ENCODE results near the gene DSCAM.

DSCAM gene

DNA sequence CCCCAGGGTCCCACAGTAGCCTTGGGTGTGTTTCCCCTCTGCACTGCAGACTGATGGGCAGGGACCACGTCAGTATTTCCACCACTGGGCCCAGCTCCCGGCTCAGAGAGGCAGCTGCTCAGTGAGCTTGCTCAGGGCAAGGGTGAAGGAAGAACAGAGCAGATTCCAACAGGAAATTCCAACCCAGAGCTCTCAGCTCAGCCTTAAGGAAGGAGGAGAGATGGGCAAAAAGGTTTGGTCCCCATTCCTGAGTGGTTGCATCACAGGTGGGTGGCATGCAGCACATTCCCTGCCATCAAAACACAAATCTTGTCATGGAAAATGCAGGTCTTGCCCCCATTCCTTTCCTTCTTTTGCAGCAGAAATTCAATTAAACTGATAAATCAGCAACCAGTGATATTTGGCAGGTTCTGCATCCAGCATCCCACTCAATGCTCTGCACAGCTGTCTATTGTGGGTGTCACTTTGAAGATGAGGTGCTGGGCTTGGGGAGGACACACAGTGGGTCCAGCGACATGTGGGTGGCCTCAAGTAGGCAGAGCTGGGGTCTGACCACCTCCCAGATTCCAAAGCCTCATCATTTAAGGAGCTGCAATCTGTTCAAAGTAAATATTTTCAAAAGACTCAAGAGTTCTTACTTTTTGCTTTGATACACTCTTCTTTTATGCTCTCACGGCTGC lies 315.4 kb downstream of the DSCAM start:
- Mint-ChIP-seq H3K4me1 (ENCODE audit: low read depth) (no peaks in the 10 kb centered on the region), H3K9me3 (peaks cover 20% of the 10 kb centered on the region), H3K27ac (no peak overlapping the region), H3K36me3 (ENCODE audit: low read depth) (no peaks in the 10 kb centered on the region), H3K4me3 (no peak overlapping the region), H3K27me3 (no peaks in the 10 kb centered on the region)

DNA sequence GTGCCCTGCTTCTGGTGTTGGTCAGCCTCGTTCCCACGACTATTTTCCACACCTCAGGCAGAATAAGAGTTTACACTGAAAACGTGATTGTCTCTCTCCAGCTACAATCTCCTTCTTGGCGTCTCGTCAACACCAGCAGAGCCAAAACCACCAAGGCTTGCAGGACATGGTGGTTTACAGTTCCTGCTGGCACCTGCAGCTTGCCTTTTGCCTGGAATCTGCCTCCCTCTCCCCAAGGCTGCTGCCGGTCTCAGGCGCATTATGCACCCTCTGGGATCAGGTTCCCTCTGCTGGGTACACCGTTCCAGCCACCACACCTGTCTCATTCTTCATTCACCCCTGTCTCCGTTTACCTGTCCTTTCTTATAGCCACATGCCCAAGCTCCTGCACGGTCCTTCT lies 315.9 kb downstream of the DSCAM start:
- Mint-ChIP-seq H3K9me3 (peaks cover 20% of the 10 kb centered on the region), H3K4me1 (ENCODE audit: low read depth) (no peaks in the 10 kb centered on the region), H3K27me3 (no peaks in the 10 kb centered on the region), H3K36me3 (ENCODE audit: low read depth) (no peaks in the 10 kb centered on the region), H3K4me3 (no peak overlapping the region), H3K27ac (no peak overlapping the region)

DNA sequence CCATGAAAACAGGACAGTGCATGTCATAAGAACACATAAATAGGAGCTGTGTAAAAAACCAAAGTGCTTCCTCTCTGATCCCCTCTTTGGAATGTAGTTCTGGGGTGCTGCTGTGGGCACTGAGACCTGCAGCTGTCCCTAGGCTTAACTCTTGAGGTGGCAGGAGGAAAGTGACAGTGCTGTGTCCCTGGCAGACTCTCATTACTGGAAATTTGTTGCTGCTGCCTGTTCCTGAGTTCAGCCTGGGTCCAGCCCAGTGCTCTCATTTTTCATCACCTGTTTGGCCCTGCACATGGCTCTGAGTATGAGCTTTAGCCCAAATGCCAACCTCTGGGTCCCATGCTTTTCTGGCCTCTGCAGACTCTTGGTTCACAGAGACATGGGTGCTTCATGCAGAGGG lies 329.3 kb downstream of the DSCAM start:
- H3K4me3 Mint-ChIP-seq: no peak overlapping the region
- no peak overlapping the region for H3K27ac Mint-ChIP-seq
- no peaks in the 10 kb centered on the region for H3K27me3 Mint-ChIP-seq
- no peaks in the 10 kb centered on the region for H3K36me3 Mint-ChIP-seq (ENCODE audit: low read depth)
- H3K4me1 Mint-ChIP-seq (ENCODE audit: low read depth): no peaks in the 10 kb centered on the region
- H3K9me3 Mint-ChIP-seq: peaks cover 4% of the 10 kb centered on the region

DNA sequence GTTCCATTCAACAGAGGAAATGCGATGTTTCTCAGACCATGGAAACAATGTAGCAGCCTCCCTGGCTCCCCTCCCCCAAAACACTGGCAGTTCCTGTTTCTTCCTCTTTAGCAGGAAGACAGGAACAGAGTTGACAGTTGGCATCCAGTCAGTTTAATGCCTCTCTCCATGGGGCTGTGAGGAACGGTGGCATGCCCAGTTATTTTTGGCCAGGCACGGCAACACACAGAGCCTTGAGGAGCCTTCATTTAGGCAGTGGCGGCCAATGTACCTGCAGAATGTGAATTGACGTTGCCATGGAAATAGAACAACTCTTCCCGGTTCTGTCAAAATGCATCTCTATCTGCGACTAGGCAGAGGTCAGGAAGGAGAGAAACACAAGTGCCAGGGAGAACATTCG lies 330.6 kb downstream of the DSCAM start:
- Mint-ChIP-seq H3K4me1 (ENCODE audit: low read depth) (no peaks in the 10 kb centered on the region), H3K27me3 (no peaks in the 10 kb centered on the region), H3K27ac (no peak overlapping the region), H3K36me3 (ENCODE audit: low read depth) (no peaks in the 10 kb centered on the region), H3K4me3 (no peak overlapping the region), H3K9me3 (peaks cover 9% of the 10 kb centered on the region)

DNA sequence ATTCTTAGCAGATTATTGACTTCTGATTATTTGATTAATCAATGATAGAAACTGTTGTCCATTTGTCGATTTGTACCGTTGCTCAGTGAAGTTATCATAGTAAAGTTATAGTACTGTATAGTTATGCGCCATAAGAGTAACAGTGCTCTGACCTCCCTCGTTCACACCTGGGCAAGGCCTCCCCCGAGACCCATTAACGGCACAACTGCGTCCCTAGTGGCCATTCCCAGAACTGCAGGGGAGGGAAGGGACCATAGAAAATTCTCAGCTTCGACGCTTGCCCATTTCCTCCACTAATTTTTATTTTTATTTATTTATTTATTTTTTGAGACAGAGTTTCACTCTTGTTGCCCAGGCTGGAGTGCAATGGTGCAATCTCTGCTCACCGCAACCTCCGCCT lies 334.4 kb downstream of the DSCAM start:
- Mint-ChIP-seq H3K4me1 (ENCODE audit: low read depth) (no peaks in the 10 kb centered on the region), H3K9me3 (peaks cover 9% of the 10 kb centered on the region), H3K4me3 (no peak overlapping the region), H3K27ac (no peak overlapping the region), H3K27me3 (no peaks in the 10 kb centered on the region), H3K36me3 (ENCODE audit: low read depth) (no peaks in the 10 kb centered on the region)

DNA sequence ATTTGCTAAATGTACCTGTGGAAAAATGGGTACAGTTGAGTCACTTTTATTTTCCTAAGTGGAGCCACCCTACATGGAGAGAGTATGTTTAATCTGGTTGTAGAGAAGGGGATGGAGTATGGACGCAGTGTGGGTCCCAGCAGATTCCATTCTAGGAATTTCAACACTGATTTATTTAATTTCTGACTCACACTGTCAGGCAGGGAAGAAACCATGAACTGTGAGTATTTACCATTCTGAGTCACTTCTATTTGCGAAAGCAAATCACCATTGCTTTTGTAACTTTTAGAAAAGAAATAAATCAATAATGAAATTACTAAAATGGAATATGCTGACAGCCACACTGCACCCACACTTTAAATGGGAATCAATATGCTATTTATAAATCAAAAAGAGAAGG lies 339.0 kb downstream of the DSCAM start:
- no peaks in the 10 kb centered on the region for H3K27me3 Mint-ChIP-seq
- peaks cover 9% of the 10 kb centered on the region for H3K9me3 Mint-ChIP-seq
- H3K4me3 Mint-ChIP-seq: no peak overlapping the region
- H3K4me1 Mint-ChIP-seq (ENCODE audit: low read depth): no peaks in the 10 kb centered on the region
- H3K27ac Mint-ChIP-seq: no peak overlapping the region
- H3K36me3 Mint-ChIP-seq (ENCODE audit: low read depth): no peaks in the 10 kb centered on the region

DNA sequence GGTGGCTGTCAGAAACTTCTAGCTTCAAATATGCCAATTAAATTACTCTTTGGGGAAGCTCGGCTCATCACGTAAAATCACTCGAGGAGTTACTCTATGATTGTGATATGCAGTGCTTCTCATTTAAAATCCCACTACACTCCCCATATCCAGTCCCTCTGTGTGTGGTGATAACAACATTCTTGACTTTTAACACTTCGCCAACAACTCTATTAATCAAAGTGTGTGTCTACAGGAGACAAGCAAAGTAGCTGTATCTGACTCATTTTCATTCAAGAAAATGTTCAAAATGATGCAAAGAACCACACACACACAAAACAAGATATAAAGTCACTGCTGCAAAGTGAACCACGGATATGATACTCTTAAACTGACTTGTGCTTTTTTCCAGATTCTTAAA lies 341.3 kb downstream of the DSCAM start:
- no peak overlapping the region for H3K4me3 Mint-ChIP-seq
- no peaks in the 10 kb centered on the region for H3K36me3 Mint-ChIP-seq (ENCODE audit: low read depth)
- H3K4me1 Mint-ChIP-seq (ENCODE audit: low read depth): no peaks in the 10 kb centered on the region
- peaks cover 3% of the 10 kb centered on the region for H3K9me3 Mint-ChIP-seq
- H3K27ac Mint-ChIP-seq: no peak overlapping the region
- H3K27me3 Mint-ChIP-seq: no peaks in the 10 kb centered on the region

DNA sequence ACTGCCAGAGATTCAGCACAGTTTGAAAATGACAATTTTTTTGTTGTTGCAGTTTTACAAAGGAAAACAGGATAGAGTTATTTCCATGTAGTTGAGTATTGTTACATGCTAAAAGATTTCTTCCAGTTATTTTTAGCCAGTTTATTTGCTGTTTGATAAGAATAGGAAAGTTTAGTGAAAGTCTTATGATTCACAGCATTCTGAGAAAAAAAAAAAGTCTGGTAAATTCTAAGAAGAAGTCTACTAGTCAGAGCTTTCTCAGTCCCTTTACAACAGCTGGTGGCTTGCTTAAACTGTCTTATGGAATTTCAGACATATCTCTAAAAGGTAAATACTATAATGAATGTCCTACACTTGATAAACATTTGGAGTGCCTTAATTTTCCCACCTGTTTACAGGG lies 341.7 kb downstream of the DSCAM start:
- Mint-ChIP-seq H3K27ac (no peak overlapping the region), H3K9me3 (peaks cover 3% of the 10 kb centered on the region), H3K27me3 (no peaks in the 10 kb centered on the region)

DNA sequence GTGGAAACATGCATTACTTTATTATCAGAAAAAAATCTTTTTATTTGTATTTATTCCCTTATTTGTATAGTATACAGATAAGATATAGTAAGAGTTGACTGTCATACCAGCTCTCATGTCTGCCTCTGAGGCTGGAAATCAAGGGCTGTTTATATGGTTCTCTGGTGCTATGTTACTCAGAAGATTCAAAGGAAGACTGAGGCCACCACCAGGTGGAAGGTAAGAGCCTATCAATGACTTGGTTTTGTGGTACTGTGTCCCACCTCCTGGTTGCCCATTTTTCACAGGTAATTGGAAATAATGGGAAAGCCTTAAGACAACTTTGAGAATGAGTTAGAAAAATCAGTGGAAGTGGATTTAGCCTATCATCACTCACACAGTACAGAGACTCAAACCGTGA lies 342.1 kb downstream of the DSCAM start:
- H3K27me3 Mint-ChIP-seq: no peaks in the 10 kb centered on the region
- no peaks in the 10 kb centered on the region for H3K4me1 Mint-ChIP-seq (ENCODE audit: low read depth)
- no peak overlapping the region for H3K27ac Mint-ChIP-seq
- H3K4me3 Mint-ChIP-seq: no peak overlapping the region
- H3K36me3 Mint-ChIP-seq (ENCODE audit: low read depth): no peaks in the 10 kb centered on the region
- H3K9me3 Mint-ChIP-seq: peaks cover 3% of the 10 kb centered on the region

More for the DNA sequence above, 341.7 kb downstream of the DSCAM start:
- no peaks in the 10 kb centered on the region for H3K36me3 Mint-ChIP-seq (ENCODE audit: low read depth)
- H3K4me1 Mint-ChIP-seq (ENCODE audit: low read depth): no peaks in the 10 kb centered on the region
- no peak overlapping the region for H3K4me3 Mint-ChIP-seq

DNA sequence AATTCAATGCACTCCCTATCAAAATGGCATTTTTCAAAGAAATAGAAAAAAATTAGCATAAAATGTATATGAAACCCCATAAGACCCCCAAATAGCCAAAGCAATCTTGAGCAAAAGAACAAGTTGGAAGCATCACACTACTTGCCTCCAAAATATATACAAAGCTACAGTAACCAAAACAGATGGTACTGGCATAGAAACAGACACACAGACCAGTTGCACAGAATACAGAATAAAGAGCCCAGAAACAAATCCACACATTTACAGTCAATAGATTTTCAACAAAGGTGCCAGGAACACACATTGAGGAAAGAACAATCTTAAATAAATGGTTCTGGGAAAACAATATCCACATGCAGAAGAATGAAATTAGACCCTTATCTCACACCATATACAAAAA lies 350.8 kb downstream of the DSCAM start:
- H3K4me1 Mint-ChIP-seq (ENCODE audit: low read depth): no peaks in the 10 kb centered on the region

DNA sequence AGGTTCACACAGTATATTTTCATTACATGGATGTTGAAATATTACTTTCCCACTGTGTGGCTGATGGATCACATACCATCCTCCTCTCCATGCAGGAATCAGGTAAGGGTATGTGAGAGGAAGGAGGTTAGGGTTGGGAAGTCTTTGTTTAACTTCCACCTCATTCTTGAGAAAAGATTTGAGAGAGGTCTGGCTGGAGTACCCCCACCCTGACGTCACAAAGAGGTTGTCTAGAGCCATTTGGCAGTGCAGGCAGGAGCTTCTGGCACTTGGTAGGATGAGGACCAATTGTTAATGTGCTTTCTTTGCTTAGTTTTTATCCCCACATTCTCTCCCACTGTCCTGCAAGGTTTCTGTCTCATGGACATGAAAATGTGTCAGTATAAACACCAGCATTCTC lies 356.6 kb downstream of the DSCAM start:
- no peaks in the 10 kb centered on the region for H3K4me1 Mint-ChIP-seq (ENCODE audit: low read depth)
- H3K27me3 Mint-ChIP-seq: no peaks in the 10 kb centered on the region
- H3K4me3 Mint-ChIP-seq: no peak overlapping the region
- no peak overlapping the region for H3K27ac Mint-ChIP-seq
- H3K36me3 Mint-ChIP-seq (ENCODE audit: low read depth): no peaks in the 10 kb centered on the region
- H3K9me3 Mint-ChIP-seq: peaks cover 16% of the 10 kb centered on the region

More for the DNA sequence above, 350.8 kb downstream of the DSCAM start:
- H3K36me3 Mint-ChIP-seq (ENCODE audit: low read depth): no peaks in the 10 kb centered on the region
- peaks cover 13% of the 10 kb centered on the region for H3K9me3 Mint-ChIP-seq
- H3K4me3 Mint-ChIP-seq: no peak overlapping the region
- no peak overlapping the region for H3K27ac Mint-ChIP-seq
- no peaks in the 10 kb centered on the region for H3K27me3 Mint-ChIP-seq

DNA sequence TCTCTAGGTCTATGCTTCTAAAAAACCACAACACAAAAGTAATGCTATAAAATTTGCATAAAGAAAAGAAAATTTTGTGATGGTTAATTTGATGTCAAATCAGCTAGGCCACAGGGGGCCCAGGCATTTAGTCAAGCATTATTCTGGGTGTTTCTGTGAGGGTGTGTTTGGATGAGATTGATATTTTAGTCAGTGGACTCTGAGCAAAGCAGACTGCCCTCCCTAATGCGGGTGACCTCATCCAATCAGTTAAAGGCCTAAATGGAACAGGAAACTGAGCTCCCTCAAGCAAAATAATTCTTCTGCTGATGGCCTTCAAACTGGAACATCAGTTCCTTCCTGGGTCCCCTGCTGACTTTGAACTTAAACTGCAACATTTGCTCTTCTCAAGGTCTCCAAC lies 358.0 kb downstream of the DSCAM start:
- Mint-ChIP-seq H3K9me3 (peaks cover 13% of the 10 kb centered on the region), H3K36me3 (ENCODE audit: low read depth) (no peaks in the 10 kb centered on the region), H3K4me3 (no peak overlapping the region), H3K4me1 (ENCODE audit: low read depth) (no peaks in the 10 kb centered on the region), H3K27me3 (no peaks in the 10 kb centered on the region), H3K27ac (no peak overlapping the region)

DNA sequence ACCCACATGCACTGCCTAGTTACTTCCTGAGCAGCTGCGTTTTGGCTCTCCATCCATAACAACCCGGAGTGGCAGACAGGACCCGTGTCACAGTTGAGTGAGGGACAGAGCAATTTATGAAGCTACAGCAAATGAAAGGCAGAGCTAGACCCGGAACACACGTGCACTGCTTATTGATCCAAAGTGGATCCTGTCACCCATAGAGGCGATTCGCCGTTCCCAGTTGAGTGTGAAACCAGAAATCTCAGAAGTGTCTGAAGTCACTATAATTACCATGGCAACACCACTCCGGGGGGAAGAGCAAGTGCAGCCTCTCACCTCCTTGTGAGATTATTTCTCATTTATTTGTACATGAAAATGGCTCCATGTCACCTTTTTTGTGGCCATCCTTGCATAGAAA lies 365.2 kb downstream of the DSCAM start:
- peaks cover 7% of the 10 kb centered on the region for H3K9me3 Mint-ChIP-seq
- no peaks in the 10 kb centered on the region for H3K36me3 Mint-ChIP-seq (ENCODE audit: low read depth)
- H3K27ac Mint-ChIP-seq: no peak overlapping the region
- no peaks in the 10 kb centered on the region for H3K27me3 Mint-ChIP-seq
- H3K4me1 Mint-ChIP-seq (ENCODE audit: low read depth): no peaks in the 10 kb centered on the region
- H3K4me3 Mint-ChIP-seq: no peak overlapping the region

DNA sequence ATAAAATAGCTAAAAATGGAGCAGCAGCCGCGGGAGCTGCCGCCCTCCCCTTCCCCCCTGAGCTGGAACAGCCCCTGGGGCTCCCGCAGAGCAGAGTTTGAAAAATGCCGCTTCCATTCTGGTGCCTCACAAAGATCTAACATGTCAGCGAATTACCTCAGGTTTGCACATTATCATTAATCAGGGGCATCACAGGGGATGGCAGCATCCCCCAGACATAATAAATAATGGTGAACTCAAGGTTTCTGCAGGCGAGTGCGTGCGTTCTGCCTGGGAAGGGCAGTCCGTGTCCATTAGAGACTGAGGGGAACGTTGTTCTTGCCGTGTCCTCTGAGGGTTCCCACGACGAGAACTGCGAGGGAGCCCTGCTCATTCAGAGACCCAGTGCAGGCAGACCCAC lies 372.4 kb downstream of the DSCAM start:
- Mint-ChIP-seq H3K9me3 (peaks cover 7% of the 10 kb centered on the region), H3K36me3 (ENCODE audit: low read depth) (no peaks in the 10 kb centered on the region), H3K27ac (no peak overlapping the region), H3K4me1 (ENCODE audit: low read depth) (no peaks in the 10 kb centered on the region), H3K27me3 (no peaks in the 10 kb centered on the region), H3K4me3 (no peak overlapping the region)

DNA sequence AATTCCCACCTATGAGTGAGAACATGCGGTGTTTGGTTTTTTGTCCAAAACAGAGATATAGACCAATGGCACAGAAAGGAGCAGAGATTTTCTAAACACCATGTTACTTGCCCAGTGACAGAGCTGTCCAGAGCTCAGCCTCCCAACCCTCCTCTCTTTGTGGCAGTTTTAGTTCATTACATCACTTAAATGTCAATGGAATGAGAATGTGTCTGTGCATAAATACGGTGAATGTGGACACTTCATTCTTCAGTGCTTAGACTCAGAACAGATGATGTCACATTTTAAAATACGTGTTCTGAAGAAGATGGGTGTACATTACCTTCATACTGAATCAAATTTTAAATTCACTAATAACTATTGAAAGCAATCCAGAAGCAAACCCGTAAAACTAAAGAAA lies 374.9 kb downstream of the DSCAM start:
- Mint-ChIP-seq H3K27me3 (peaks cover 4% of the 10 kb centered on the region), H3K27ac (no peak overlapping the region)

DNA sequence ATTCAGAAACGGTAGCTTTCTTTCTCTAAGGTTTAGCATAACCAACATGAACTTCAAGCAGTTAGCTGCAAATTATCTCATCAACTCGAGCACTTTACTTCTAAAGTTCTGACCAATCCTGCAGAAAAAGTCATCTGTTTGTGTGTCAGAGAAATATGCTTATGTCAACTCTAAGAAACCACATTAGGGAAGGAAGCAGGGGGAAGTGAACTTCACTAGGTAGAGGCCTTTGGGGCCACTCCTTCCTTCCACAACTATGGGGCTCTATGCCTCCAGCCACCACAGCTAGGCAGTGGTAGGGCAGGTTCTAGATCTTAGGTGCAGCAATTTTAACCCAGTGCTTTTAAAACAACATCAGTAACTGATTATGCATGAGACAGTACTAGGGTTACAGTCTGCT lies 375.9 kb downstream of the DSCAM start:
- Mint-ChIP-seq H3K4me1 (ENCODE audit: low read depth) (no peaks in the 10 kb centered on the region), H3K27ac (no peak overlapping the region), H3K9me3 (no peaks in the 10 kb centered on the region)

More for the DNA sequence above, 374.9 kb downstream of the DSCAM start:
- Mint-ChIP-seq H3K4me1 (ENCODE audit: low read depth) (no peaks in the 10 kb centered on the region), H3K9me3 (no peaks in the 10 kb centered on the region), H3K36me3 (ENCODE audit: low read depth) (no peaks in the 10 kb centered on the region), H3K4me3 (no peak overlapping the region)

More for the DNA sequence above, 375.9 kb downstream of the DSCAM start:
- no peaks in the 10 kb centered on the region for H3K36me3 Mint-ChIP-seq (ENCODE audit: low read depth)
- H3K27me3 Mint-ChIP-seq: peaks cover 4% of the 10 kb centered on the region
- no peak overlapping the region for H3K4me3 Mint-ChIP-seq

Data from stimulated activated naive CD8-positive, alpha-beta T cell treated with anti-CD3 and anti-CD28 coated beads, Interleukin-15, Interleukin-2, amounts not matched to agents 100 ng/mL and 50 ng/mL, for 24 hours (primary cell).